C4-2B (cell line): ENCODE results near the gene ARHGAP18.

Experiments
- H3K27ac ChIP-seq: fragments of 450-650 bp; 2 replicates; pipeline ENCODE4 v1.5.1; 2017
- CTCF ChIP-seq: fragments of 450-650 bp; conservative IDR thresholded peaks from 2 replicates; pipeline ENCODE4 v1.5.1; 2017; ENCODE audit warnings: mild to moderate bottlenecking
- ZFX ChIP-seq: fragments of 450-650 bp; IDR thresholded peaks from 2 replicates; pipeline ENCODE4 v1.6.1; 2017

The ARHGAP18 gene

GRCh38 chr6:129675669-129676472, 34.1 kb downstream of the ARHGAP18 start:
- TF ChIP-seq ZFX (no peak), CTCF (no peak)
- H3K27ac ChIP-seq: no peak overlapping the region

GRCh38 chr6:129673748-129674147, 36.2 kb downstream of the ARHGAP18 start:
- no peak overlapping the region for H3K27ac ChIP-seq
- TF ChIP-seq CTCF (no peak), ZFX (no peak)

- H3K27ac ChIP-seq: no peak overlapping the region
- no peak for TF ChIP-seq CTCF
- no peak for TF ChIP-seq ZFX
Observed at GRCh38 chr6:129672881-129673631, 36.9 kb downstream of the ARHGAP18 start.

- TF ChIP-seq CTCF: no peak
- no peak for TF ChIP-seq ZFX
- H3K27ac ChIP-seq: no peak overlapping the region
Observed at GRCh38 chr6:129672341-129672682, 37.7 kb downstream of the ARHGAP18 start.

- TF ChIP-seq ZFX: no peak
- TF ChIP-seq CTCF: no peak
- H3K27ac ChIP-seq: no peak overlapping the region
Observed at GRCh38 chr6:129671442-129672340, 38.3 kb downstream of the ARHGAP18 start.

GRCh38 chr6:129670634-129671033, 39.3 kb downstream of the ARHGAP18 start:
- H3K27ac ChIP-seq: no peak overlapping the region
- TF ChIP-seq CTCF (no peak), ZFX (no peak)
